Embryonic facial prominence (tissue), 1 donor: Measurements from ENCODE around the gene HOXA5.

Experiments
- DNase-seq: peaks from one replicate; pipeline ENCODE4 v3.0.0-alpha.2; 2016; ENCODE audit errors: extremely low spot score

Gene HOXA5

DNA sequence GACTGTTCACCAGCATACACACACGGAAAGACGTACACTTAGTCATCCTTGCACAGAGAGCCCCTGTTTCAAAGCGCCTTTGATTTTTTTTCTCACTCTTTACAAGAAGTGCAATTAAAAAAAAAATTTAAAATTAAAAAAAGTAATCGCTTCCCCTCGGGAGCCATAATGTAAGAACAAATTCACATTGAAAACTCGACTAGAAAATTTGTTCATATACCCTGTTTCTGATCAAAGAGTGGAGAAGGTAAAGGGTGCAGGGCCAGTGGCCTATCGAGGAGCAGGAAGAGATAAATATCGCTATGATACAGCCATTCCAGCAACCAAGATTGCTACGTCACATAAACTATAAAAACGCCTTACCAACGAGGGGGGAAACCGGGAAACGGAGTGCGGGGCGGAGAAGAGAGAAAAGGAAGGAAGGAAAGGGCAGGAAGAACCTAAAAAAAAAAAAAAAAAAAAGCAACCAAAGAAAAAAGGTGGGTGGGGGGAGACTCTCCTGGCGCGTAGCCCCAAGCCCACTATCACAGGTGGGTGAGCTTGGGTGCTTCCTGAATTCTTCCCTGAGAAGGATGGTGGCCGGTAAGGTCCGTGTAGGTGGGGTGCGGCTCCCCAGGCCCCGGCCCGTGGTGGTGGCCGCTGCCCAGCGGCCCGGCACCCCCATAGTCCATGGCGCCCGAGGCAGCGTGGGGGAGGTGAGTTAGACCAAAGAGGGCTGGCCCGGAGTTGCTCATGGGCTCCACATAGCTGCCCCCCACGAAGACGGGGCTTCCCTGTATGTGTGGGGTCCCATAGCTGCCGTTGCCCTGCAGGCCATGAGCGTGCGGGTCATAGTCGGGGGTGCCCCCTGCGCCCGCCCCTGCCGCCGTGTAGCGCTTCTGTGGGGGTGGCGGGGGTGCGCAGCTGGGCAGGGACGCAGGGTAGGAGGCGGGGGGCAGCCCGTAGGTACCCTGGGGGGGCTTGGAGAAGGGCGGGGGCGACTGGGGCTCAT lies 35.8 kb downstream of the HOXA5 start:
- no peak for DNase-seq

DNA sequence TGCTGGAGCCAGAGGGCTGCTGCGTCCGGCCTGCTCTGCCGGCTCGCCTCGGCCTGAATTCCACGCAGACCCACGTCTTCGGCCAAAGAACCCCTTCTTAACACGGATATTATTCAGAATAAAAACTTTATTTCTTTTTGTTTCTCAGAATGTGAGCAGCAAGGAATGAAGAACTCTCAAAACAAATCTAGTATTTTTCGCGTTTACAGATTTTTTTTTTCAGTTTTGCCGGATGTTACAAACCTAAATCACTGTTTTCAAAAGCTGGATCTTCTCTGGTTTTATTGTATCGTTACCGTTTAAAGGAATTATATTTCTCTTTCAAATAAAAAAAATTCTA lies 36.6 kb downstream of the HOXA5 start:
- DNase-seq = no peak

GRCh38 chr7:27106181-27106900 lies 37.1 kb downstream of the HOXA5 start:
- no peak for DNase-seq

DNA sequence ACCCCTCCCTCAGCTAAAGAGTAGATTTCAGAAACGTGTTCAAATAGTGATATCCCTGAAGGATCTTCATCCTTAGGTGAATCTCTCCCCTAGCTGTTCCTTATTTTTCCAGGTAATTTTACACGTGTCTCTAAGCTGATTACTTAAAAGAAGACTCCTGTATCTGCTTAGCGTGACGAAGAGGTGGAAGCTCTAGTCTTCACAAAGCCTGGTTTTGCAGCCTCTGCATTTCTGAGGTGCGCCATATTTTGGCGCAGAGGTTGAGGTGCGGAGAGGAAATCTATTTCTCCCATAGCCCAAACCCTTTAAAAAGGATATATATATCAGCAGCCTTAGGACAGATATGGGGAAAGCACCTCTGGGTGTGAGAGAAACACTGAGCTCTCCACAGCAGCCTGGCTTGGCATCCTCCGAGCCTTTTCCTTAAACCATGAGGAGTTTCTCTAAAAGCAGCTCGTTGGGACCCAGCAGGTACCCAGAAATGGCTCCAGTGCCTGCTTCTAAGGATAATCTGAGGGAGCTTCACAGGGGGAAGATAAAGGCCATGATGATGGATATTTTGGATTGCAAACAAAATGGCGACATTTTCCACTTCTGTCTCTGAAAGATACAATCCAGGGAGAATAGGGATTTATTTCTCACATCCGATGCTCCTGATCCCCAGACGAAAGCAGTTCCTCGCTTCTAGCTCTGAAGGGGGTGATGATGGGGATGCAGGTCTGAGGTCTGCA lies 38.0 kb downstream of the HOXA5 start:
- DNase-seq = no peak

DNA sequence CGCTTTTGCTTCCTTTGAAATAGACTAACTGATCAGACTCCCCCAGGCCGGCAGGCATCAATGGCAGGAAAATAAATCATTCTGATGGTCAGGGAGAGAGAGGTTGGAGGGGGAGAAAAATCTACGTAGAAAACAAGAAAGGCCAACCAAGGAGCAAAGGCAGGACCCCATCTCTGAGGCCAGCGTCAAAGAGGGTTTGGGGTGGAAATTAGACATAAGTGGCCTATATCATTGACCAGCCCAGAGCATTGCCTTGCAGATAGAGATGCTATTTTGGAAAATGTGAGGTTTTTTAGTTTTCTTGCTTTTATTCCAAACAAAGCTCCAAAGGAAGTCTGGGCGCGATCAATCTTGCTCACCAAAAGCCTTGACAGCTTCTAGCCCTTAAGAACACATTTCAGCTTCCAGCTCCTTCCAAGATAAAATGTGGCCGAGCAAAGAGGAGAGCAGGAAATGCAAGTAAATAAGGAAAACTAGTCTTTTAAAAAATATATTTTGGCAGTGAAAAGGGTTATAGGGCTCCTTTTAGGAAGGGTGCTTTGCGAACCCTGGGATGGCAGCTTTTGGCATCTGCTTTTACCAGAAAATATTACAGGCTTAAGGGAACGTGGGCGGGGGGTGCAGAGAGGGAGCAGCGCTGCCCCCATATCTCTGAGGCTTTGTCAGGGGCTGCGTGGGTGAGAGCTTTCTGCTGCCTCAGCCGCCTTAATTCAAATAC lies 39.0 kb downstream of the HOXA5 start:
- DNase-seq = no peak

DNA sequence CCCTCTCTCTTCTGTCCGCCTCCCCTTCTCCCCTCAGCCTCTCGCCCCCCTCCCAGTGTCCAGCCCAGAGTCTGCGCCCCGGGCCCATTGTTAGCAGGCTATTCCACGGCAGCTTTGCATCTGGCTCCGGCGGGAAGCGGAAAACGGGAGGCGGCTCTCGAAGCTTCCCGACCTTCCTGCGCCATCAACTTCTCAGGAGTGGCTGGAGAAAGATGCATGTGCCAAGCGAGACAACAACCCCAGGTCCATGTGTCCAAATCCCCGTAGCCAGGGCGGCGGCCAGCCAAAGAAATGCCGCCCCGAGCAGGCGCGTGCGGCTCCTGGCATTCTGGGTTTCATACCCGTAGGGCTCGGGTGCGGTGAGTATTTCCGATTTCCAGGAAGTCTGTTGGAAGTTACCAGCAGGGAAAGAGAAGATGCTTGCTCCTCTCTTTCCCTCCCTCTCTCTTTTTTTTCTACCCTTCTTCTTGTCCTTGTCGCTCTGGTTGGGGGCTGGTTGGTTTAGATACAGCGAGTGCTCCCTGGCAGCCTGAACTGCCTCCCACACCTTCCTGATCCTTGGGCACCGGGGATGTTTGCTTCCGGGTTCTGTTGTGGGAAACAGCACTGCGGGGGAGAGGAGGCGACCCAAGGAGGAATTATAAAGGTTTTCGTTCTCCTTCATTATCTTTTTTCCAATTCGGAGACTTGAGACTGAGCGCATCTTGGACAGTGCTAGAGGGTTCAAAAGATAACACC lies 39.8 kb downstream of the HOXA5 start:
- no peak for DNase-seq

GRCh38 chr7:27102581-27103442 lies 40.7 kb downstream of the HOXA5 start, which contains the start of gene HOXA2:
Gene HOXA2 (minus strand): TSS chr7:27102683. CDS start chr7:27102500, 183 bp downstream.
- no peak for DNase-seq

- no peak for DNase-seq
These were observed 41.4 kb downstream of the HOXA5 start for GRCh38 chr7:27101957-27102580.

- no peak for DNase-seq
These were observed 42.1 kb downstream of the HOXA5 start for GRCh38 chr7:27101171-27101956.

DNA sequence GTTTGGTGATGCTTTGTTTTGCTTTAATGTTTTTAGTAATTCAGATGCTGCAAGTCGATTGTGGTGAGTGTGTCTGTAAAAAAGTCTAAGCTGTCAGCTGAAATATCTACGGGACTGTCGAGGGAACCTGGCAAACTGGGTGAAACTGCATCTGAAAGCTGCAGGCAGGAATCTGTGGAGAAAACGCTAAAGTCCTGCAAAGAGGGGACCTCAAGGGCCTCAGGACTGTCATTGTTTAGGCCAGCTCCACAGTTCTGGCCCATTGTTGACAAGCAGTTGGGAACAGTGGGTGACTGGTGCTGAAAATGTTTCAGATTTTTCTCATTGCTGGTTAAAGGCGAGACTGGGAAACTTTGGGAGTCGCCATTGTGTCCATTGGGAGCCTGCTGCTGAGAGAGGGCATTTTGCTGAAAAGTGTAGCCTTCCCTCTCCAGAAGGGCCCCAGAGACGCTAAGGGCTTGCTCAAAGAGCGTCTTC lies 42.7 kb downstream of the HOXA5 start:
- no peak for DNase-seq

DNA sequence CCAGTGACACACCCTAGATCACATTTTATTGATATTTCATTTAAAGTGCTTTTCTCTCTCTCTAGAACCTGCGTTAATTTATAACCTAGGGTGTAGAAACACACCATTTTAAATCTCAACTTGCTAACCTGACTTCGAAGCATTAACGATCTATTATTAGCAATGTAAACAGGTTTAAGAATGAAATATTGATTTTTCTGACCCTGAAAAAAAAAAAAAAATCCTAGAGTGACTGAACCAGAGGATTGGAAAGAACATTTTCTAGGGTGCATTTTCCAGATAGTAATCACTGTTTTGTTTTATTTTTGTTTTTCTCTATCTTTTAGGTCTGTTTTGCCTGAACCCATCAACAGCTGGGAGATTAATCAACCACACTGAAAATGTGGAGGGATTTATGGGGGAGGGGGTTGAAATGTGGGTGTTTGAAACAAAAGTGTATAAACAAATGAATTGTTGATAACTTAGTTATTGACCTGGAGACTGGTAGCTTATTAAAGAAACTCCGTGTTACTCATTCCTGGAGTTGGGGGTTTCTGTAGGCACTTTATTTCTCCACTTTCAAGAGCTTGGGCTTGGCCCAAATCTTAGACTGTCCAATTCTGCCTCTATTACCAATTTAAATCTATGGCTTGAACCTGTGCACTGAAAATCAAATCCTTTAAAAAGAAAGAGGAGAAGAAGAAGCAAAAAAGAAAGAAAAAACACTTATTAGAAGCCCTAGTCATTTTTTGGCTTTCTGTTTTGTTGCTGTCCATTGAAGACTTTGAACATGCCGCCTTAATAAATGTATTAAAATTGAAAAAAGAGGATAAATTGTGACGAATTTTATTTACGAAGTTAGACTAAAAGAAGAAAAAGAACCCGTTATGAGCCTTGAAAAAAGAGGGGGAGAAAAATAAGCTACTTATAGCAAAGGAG lies 43.8 kb downstream of the HOXA5 start:
- no peak for DNase-seq

GRCh38 chr7:27098578-27099451 lies 44.7 kb downstream of the HOXA5 start:
- no peak for DNase-seq

- no peak for DNase-seq
These were observed 45.5 kb downstream of the HOXA5 start for GRCh38 chr7:27097686-27098577.

DNA sequence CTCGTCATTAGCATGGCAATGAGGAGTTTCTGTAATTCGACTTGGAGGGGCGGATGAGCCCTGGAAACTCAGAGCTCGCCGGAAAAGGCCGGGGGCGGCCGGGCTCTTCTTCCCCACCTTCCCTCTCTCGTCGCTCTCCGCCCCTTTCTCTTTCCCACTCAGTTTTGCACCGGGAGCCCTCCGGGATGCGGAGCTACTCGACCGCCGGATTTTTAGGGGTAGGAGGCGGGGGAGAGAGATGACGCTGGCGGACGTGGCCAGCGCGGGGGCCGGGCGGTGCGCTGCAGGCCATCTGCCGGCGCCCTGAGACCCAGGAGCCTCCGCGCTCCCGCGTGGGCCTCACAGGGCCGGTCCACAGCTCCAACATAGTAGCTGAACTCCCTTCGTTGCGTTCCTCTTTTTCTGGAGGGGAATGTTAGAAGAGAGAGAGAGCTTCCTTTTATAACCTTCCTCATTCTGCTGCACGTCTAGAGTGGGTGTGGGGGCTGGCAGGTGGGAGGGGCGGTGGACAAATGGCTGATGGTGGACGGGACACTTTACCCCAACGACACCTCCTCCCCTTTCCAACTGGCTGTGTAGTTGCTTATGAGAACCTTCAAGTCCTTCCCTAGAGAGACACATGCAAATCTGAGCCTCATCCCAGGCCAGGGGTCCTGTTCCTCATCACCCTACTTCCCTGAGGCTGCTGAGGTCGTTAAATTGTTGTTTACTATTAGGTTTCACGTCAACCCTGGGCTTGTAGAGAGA lies 46.5 kb downstream of the HOXA5 start:
- DNase-seq = no peak
